Measurements from ENCODE around the gene B3GNT5. TPM values are rescaled to one million over a fixed set of nuclear protein-coding genes. Genes with fewer than 3 reads are reported as not detected.

B3GNT5 gene
- total and polyA plus RNA-seq, 9 of the 15 experiments (the other 6 are each of a cell fraction or from before 2014, with no cell fraction given) = 8.8 to 23.8 (median 14.4) TPM

GRCh38 chr3:183317886-183318865, 65.1 kb downstream of the B3GNT5 start:
- FAIRE-seq (no peak), DNase-seq (ENCODE audit: extremely low read depth in 1 of 4, low spot score in 3 of 4) (no peak), ATAC-seq (no peak)
- 42% methylated on average over 10 of the region's 10 CpGs for WGBS (ENCODE audit: insufficient coverage, low coverage, missing lambda C conversion rate)
- CTCF ChIA-PET (ENCODE audit: low intra/inter-chr PET ratio) = no interaction called here
- Histone ChIP-seq H3K4me3 (no peak overlapping the region), H3K79me2 (ENCODE audit: control insufficient read depth, insufficient read depth, low read length) (no peaks in the 10 kb centered on the region), H3K27me3 (ENCODE audit: control insufficient read depth in 2 of 2, insufficient read depth in 2 of 2, low read length in 2 of 2) (no peaks in the 10 kb centered on the region), H2AFZ (ENCODE audit: low read depth, low read length) (no peak overlapping the region), H3K9me3 (replicated peaks; ENCODE audit: control insufficient read depth, insufficient read depth, low read depth, low read length) (no peaks in the 10 kb centered on the region), H3K4me2 (ENCODE audit: insufficient read depth, low read length) (no peak overlapping the region), H3K4me1 (replicated peaks in 1 of 2; ENCODE audit: control insufficient read depth in 2 of 2, insufficient read depth in 2 of 2, low read length in 2 of 2) (peaks cover 0 to 3% of the 10 kb centered on the region in 2 experiments; a peak in 1 of 5 replicates), H4K20me1 (replicated peaks; ENCODE audit: control insufficient read depth, insufficient read depth, low read length) (no peaks in the 10 kb centered on the region), H3K27ac (ENCODE audit: extremely low read depth, low read depth, low read length) (no peak overlapping the region), H3K36me3 (ENCODE audit: control insufficient read depth, insufficient read depth, low read length) (no peaks in the 10 kb centered on the region; the same call in 2 of the 3 replicates), H3K9ac (ENCODE audit: insufficient read depth in 1 of 2, low read depth in 2 of 2, low read length in 2 of 2) (no peak overlapping the region), H3K9me1 (ENCODE audit: control insufficient read depth, insufficient read depth, low read length) (no peaks in the 10 kb centered on the region)
- POLR2A ChIA-PET = interaction anchor here (0.6 to 1.2 kb wide), 2 partner anchors 11 to 51 kb away, joined by 4 read pairs; no protein-coding TSS in a partner anchor
- BruUV-seq (replicated peaks) = no TSS peak
- in situ Hi-C loops (cut with MboI) (no loop called here), intact Hi-C loops (cut with micrococcal nuclease) (no loop called here)
- TF ChIP-seq ZNF592 (IDR thresholded peaks at IDR 0.05) (no peak), KHSRP (IDR thresholded peaks at IDR 0.05) (no peak), ZNF609 (CRISPR knock-in tag; IDR thresholded peaks at IDR 0.05; ENCODE audit: borderline replicate concordance) (no peak), ZNF668 (CRISPR knock-in tag; IDR thresholded peaks at IDR 0.05) (no peak), HSF4 (CRISPR knock-in tag; IDR thresholded peaks at IDR 0.05; ENCODE audit: borderline replicate concordance) (no peak), SMAD4 (CRISPR knock-in tag; conservative IDR thresholded peaks at IDR 0.05) (no peak), ZNF217 (CRISPR knock-in tag; IDR thresholded peaks at IDR 0.05) (no peak), TAF1 (IDR thresholded peaks at IDR 0.05; ENCODE audit: control insufficient read depth, extremely low read depth, insufficient read depth, low read length, severe bottlenecking) (no peak), ZBTB5 (IDR thresholded peaks at IDR 0.05) (no peak)
